Measurements from ENCODE around the gene PTCH2.

Gene PTCH2

GRCh38 chr1:44842862-44843655 lies at the start of gene PTCH2:
Gene PTCH2, minus strand, starts transcription at chr1:44843253. Its CDS starts 321 bp downstream, at chr1:44842932.
- peak within 1 kb of the TSS; percentile 57 for H3K4me3 ChIP-seq (ENCODE audit: low read length)
- TF ChIP-seq, protein P1, sequence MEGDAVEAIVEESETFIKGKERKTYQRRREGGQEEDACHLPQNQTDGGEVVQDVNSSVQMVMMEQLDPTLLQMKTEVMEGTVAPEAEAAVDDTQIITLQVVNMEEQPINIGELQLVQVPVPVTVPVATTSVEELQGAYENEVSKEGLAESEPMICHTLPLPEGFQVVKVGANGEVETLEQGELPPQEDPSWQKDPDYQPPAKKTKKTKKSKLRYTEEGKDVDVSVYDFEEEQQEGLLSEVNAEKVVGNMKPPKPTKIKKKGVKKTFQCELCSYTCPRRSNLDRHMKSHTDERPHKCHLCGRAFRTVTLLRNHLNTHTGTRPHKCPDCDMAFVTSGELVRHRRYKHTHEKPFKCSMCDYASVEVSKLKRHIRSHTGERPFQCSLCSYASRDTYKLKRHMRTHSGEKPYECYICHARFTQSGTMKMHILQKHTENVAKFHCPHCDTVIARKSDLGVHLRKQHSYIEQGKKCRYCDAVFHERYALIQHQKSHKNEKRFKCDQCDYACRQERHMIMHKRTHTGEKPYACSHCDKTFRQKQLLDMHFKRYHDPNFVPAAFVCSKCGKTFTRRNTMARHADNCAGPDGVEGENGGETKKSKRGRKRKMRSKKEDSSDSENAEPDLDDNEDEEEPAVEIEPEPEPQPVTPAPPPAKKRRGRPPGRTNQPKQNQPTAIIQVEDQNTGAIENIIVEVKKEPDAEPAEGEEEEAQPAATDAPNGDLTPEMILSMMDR (conservative IDR thresholded peaks at IDR 0.05; ENCODE audit: low read depth, low read length), result no peak
- DNase-seq (ENCODE audit: low read depth), result peak; percentile 29

- TF ChIP-seq, protein P1 (conservative IDR thresholded peaks at IDR 0.05; ENCODE audit: low read depth, low read length), result no peak
- DNase-seq (ENCODE audit: low read depth), result no peak
- no peak overlapping the region for H3K4me3 ChIP-seq (ENCODE audit: low read length)
Measured at GRCh38 chr1:44890007-44890406, 47.0 kb upstream of the PTCH2 start.

DNA sequence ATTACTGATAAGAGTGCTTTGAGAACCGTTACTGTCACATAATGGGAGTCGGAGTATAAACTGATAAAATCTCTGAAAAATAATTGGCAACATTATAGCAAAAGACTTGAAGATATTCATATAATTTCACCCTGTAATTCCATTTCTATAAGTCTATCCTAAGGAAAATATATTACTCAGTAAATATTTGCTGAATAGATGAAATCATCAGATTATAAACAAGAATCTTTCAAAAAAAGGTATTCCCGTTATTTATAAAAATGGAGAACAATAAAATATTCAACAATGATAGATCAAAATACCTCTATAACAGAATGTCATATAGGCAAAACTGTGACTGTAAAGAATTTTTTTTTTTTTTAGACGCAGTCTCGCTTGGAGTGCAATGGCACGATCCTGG lies 42.4 kb upstream of the PTCH2 start:
- DNase-seq (ENCODE audit: low read depth), result no peak
- H3K4me3 ChIP-seq (ENCODE audit: low read length), result no peak overlapping the region
- TF ChIP-seq, protein P1 (conservative IDR thresholded peaks at IDR 0.05; ENCODE audit: low read depth, low read length), result no peak

GRCh38 chr1:44884746-44885145 lies 41.7 kb upstream of the PTCH2 start:
- no peak for DNase-seq (ENCODE audit: low read depth)
- TF ChIP-seq, protein P1 (conservative IDR thresholded peaks at IDR 0.05; ENCODE audit: low read depth, low read length), result no peak
- H3K4me3 ChIP-seq (ENCODE audit: low read length), result no peak overlapping the region

DNA sequence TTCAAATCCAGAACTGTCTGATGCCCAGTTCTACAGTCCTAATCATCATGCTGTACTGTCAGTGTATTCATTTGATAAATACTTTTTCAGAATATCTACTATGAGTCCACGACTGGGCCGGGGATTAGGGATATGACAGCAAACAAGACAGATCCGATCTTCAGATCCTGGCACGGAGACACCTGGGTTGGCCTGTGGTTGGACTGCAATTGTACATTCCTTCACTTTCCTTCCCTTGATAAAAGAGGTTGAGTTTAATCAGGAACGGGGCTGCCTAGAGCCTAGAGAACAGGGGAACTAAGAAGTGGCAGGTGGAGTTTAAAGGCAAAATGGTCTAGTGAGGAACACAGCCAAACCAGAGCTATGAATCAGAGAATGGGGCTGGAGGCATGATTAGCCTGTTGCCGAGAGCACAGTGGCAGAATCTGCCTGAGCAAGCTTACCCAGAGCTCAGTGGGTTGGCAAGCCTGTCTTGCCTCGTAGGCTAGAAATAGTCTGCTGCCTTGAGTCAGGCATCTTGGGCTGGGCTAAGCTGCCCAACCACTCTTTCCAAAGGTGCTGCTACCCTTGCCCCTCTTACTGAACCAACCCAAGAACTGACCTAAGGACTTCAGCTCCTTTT lies 38.1 kb upstream of the PTCH2 start:
- H3K4me3 ChIP-seq (ENCODE audit: low read length), result no peak overlapping the region
- DNase-seq (ENCODE audit: low read depth), result peak; percentile 68
- TF ChIP-seq, protein P1 (conservative IDR thresholded peaks at IDR 0.05; ENCODE audit: low read depth, low read length), result no peak

DNA sequence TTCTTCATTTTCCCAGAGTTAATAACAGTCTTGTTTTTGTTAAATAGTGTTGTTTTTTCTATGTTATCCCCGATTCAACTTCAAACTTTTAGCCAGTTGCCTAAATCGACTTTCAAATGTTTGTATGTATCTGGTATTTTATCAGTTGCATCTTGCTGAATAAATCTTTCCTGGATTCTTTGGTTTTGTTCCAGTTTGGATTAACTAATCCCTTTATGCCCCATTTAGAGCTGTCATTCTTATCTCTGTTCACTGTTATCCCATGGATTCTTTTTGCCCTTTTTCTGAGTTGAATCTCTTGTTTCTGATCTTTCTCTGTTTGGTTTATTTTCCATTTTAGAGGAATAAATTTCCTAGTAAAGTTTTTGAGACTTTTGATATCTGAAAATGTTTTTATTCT lies 31.1 kb upstream of the PTCH2 start:
- TF ChIP-seq, protein P1 (conservative IDR thresholded peaks at IDR 0.05; ENCODE audit: low read depth, low read length), result no peak
- no peak overlapping the region for H3K4me3 ChIP-seq (ENCODE audit: low read length)
- DNase-seq (ENCODE audit: low read depth), result no peak

DNA sequence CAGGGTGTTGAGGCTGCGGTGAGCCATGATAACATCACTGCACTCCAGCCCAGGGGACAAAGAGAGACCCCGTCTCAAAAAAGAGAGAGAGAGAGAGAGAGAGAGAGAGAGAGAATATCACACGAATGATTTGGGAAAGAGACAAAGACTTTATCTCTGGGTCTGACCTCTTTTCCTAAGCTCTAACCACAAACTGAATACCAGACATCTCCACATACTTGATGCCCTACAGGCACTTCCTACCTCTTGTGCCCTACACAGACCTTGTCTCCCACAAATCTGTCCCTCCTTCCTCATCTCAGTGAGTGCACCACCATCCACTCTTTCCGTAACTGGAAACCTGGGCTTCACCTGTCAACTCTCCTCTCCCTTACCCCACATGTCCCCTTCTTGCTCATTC lies 27.0 kb upstream of the PTCH2 start:
- TF ChIP-seq, protein P1 (conservative IDR thresholded peaks at IDR 0.05; ENCODE audit: low read depth, low read length), result no peak
- no peak for DNase-seq (ENCODE audit: low read depth)

More for the DNA sequence above, 27.0 kb upstream of the PTCH2 start:
- no peak overlapping the region for H3K4me3 ChIP-seq (ENCODE audit: low read length)

Data from retinal pigment epithelial cell (primary cell).